ENCODE measurements around the gene HNRNPCL4. TPM values are rescaled to one million over a fixed set of nuclear protein-coding genes. Genes with fewer than 3 reads are reported as not detected.
"Not testable (repeated sequence)": the region's sequence is repeated elsewhere in the genome, so short reads cannot be mapped to it uniquely, and the experiment has no call there.

Gene HNRNPCL4
- polyA plus RNA-seq (not detected in 2 replicates), polyA minus RNA-seq (not detected in 2 replicates)

- H3K9me3 ChIP-seq (ENCODE audit: low read length); H3K79me2 ChIP-seq (replicated peaks; ENCODE audit: insufficient read depth, low read length); H3K9me2 ChIP-seq (ENCODE audit: insufficient read depth, low read length); H2AFZ ChIP-seq (ENCODE audit: low read depth, low read length); H3K27me3 ChIP-seq (ENCODE audit: insufficient read depth, low read depth, low read length); H3K4me2 ChIP-seq (ENCODE audit: low read length); H3K9ac ChIP-seq (ENCODE audit: low read length); H3F3A ChIP-seq (ENCODE audit: insufficient read depth, low read length, poor library complexity, severe bottlenecking); H4K20me1 ChIP-seq (ENCODE audit: insufficient read depth); H3K36me3 ChIP-seq (ENCODE audit: insufficient read depth, low read length); H3K4me3 ChIP-seq (ENCODE audit: low read length); H3K27ac ChIP-seq (ENCODE audit: low read length): not testable (repeated sequence)
Observed at GRCh38 chr1:13165531-13165930, at the start of gene HNRNPCL4. Gene HNRNPCL4, minus strand, starts transcription at chr1:13165631. Its CDS starts 164 bp downstream, at chr1:13165467.

- not testable (repeated sequence) for H3K27me3 ChIP-seq (ENCODE audit: insufficient read depth, low read depth, low read length); H3K4me3 ChIP-seq (ENCODE audit: low read length); H3K9me3 ChIP-seq (ENCODE audit: low read length); H3K4me2 ChIP-seq (ENCODE audit: low read length); H3K79me2 ChIP-seq (replicated peaks; ENCODE audit: insufficient read depth, low read length); H2AFZ ChIP-seq (ENCODE audit: low read depth, low read length); H3K9me2 ChIP-seq (ENCODE audit: insufficient read depth, low read length); H4K20me1 ChIP-seq (ENCODE audit: insufficient read depth); H3K36me3 ChIP-seq (ENCODE audit: insufficient read depth, low read length); H3K9ac ChIP-seq (ENCODE audit: low read length); H3F3A ChIP-seq (ENCODE audit: insufficient read depth, low read length, poor library complexity, severe bottlenecking); H3K27ac ChIP-seq (ENCODE audit: low read length)
Observed at GRCh38 chr1:13208712-13209111, 43.3 kb upstream of the HNRNPCL4 start.

GRCh38 chr1:13201309-13201708 is 35.9 kb upstream of the HNRNPCL4 start, which contains the start of gene PRAMEF13:
Gene PRAMEF13, minus strand, starts transcription at chr1:13201409. Its CDS starts 1,820 bp downstream, at chr1:13199589.
- not testable (repeated sequence) for H3K79me2 ChIP-seq (replicated peaks; ENCODE audit: insufficient read depth, low read length); H3K9ac ChIP-seq (ENCODE audit: low read length); H3K36me3 ChIP-seq (ENCODE audit: insufficient read depth, low read length); H3K27me3 ChIP-seq (ENCODE audit: insufficient read depth, low read depth, low read length); H3K4me2 ChIP-seq (ENCODE audit: low read length); H3K9me3 ChIP-seq (ENCODE audit: low read length); H3K27ac ChIP-seq (ENCODE audit: low read length); H3F3A ChIP-seq (ENCODE audit: insufficient read depth, low read length, poor library complexity, severe bottlenecking); H3K9me2 ChIP-seq (ENCODE audit: insufficient read depth, low read length); H4K20me1 ChIP-seq (ENCODE audit: insufficient read depth); H3K4me3 ChIP-seq (ENCODE audit: low read length); H2AFZ ChIP-seq (ENCODE audit: low read depth, low read length)

GRCh38 chr1:13171548-13171947 is 6.1 kb upstream of the HNRNPCL4 start, which contains the start of gene PRAMEF9:
Gene PRAMEF9, plus strand, starts transcription at chr1:13171848. Its CDS starts 3,433 bp downstream, at chr1:13175281.
- not testable (repeated sequence) for H3K79me2 ChIP-seq (replicated peaks; ENCODE audit: insufficient read depth, low read length); H3K9me3 ChIP-seq (ENCODE audit: low read length); H3K27ac ChIP-seq (ENCODE audit: low read length); H3K27me3 ChIP-seq (ENCODE audit: insufficient read depth, low read depth, low read length); H2AFZ ChIP-seq (ENCODE audit: low read depth, low read length); H3K9me2 ChIP-seq (ENCODE audit: insufficient read depth, low read length); H3K4me2 ChIP-seq (ENCODE audit: low read length); H3K36me3 ChIP-seq (ENCODE audit: insufficient read depth, low read length); H4K20me1 ChIP-seq (ENCODE audit: insufficient read depth); H3K9ac ChIP-seq (ENCODE audit: low read length); H3K4me3 ChIP-seq (ENCODE audit: low read length); H3F3A ChIP-seq (ENCODE audit: insufficient read depth, low read length, poor library complexity, severe bottlenecking)

- not testable (repeated sequence) for H3K9me3 ChIP-seq (ENCODE audit: low read length); H3K36me3 ChIP-seq (ENCODE audit: insufficient read depth, low read length); H3F3A ChIP-seq (ENCODE audit: insufficient read depth, low read length, poor library complexity, severe bottlenecking); H2AFZ ChIP-seq (ENCODE audit: low read depth, low read length); H3K27me3 ChIP-seq (ENCODE audit: insufficient read depth, low read depth, low read length); H4K20me1 ChIP-seq (ENCODE audit: insufficient read depth); H3K79me2 ChIP-seq (replicated peaks; ENCODE audit: insufficient read depth, low read length); H3K4me2 ChIP-seq (ENCODE audit: low read length); H3K27ac ChIP-seq (ENCODE audit: low read length); H3K9me2 ChIP-seq (ENCODE audit: insufficient read depth, low read length); H3K4me3 ChIP-seq (ENCODE audit: low read length); H3K9ac ChIP-seq (ENCODE audit: low read length)
Observed at GRCh38 chr1:13155909-13156308, 9.5 kb downstream of the HNRNPCL4 start, which contains the start of gene PRAMEF26. Gene PRAMEF26, minus strand, starts transcription at chr1:13156009. Its CDS starts 2,914 bp downstream, at chr1:13153095.

GRCh38 chr1:13116754-13117153 is 48.7 kb downstream of the HNRNPCL4 start, which contains the start of gene HNRNPCL2:
Gene HNRNPCL2, minus strand, starts transcription at chr1:13116854. Its CDS starts 454 bp downstream, at chr1:13116400.
- H3F3A ChIP-seq (ENCODE audit: insufficient read depth, low read length, poor library complexity, severe bottlenecking); H4K20me1 ChIP-seq (ENCODE audit: insufficient read depth); H3K27ac ChIP-seq (ENCODE audit: low read length); H3K36me3 ChIP-seq (ENCODE audit: insufficient read depth, low read length); H3K9ac ChIP-seq (ENCODE audit: low read length); H3K4me2 ChIP-seq (ENCODE audit: low read length); H2AFZ ChIP-seq (ENCODE audit: low read depth, low read length); H3K9me2 ChIP-seq (ENCODE audit: insufficient read depth, low read length); H3K9me3 ChIP-seq (ENCODE audit: low read length); H3K79me2 ChIP-seq (replicated peaks; ENCODE audit: insufficient read depth, low read length); H3K4me3 ChIP-seq (ENCODE audit: low read length); H3K27me3 ChIP-seq (ENCODE audit: insufficient read depth, low read depth, low read length): not testable (repeated sequence)

Other genes starting within 250 kb of the HNRNPCL4 start
- not detected in 2 replicates for gene PRAMEF7, start 249.0 kb downstream of the HNRNPCL4 start, polyA plus RNA-seq
- gene PRAMEF6, start 218.1 kb downstream of the HNRNPCL4 start, polyA plus RNA-seq = not detected in 2 replicates
- not detected in 2 replicates for gene PRAMEF27, start 109.1 kb downstream of the HNRNPCL4 start, polyA plus RNA-seq
- not detected in 2 replicates for gene HNRNPCL3, start 104.9 kb downstream of the HNRNPCL4 start, polyA plus RNA-seq
- not detected in 2 replicates for gene PRAMEF25, start 94.9 kb downstream of the HNRNPCL4 start, polyA plus RNA-seq
- gene HNRNPCL2, start 48.8 kb downstream of the HNRNPCL4 start, polyA plus RNA-seq = not detected in 2 replicates
- gene PRAMEF26, start 9.6 kb downstream of the HNRNPCL4 start, polyA plus RNA-seq = not detected in 2 replicates
- gene PRAMEF9, start 6.2 kb upstream of the HNRNPCL4 start, polyA plus RNA-seq = not detected in 2 replicates
- gene PRAMEF13, start 35.8 kb upstream of the HNRNPCL4 start, polyA plus RNA-seq = not detected in 2 replicates
- not detected in 2 replicates for gene PRAMEF18, start 60.5 kb upstream of the HNRNPCL4 start, polyA plus RNA-seq
- not detected in 2 replicates for gene PRAMEF5, start 88.6 kb upstream of the HNRNPCL4 start, polyA plus RNA-seq
- not detected in 2 replicates for gene PRAMEF8, start 119.5 kb upstream of the HNRNPCL4 start, polyA plus RNA-seq
- not detected in 2 replicates for gene PRAMEF33, start 137.9 kb upstream of the HNRNPCL4 start, polyA plus RNA-seq
- not detected in 2 replicates for gene PRAMEF15, start 149.9 kb upstream of the HNRNPCL4 start, polyA plus RNA-seq
- not detected in 2 replicates for gene PRAMEF14, start 181.5 kb upstream of the HNRNPCL4 start, polyA plus RNA-seq
- not detected in 2 replicates for gene PRAMEF19, start 206.3 kb upstream of the HNRNPCL4 start, polyA plus RNA-seq
- not detected in 2 replicates for gene PRAMEF17, start 224.0 kb upstream of the HNRNPCL4 start, polyA plus RNA-seq
- gene PRAMEF20, start 244.8 kb upstream of the HNRNPCL4 start, polyA plus RNA-seq = not detected in 2 replicates